H1 (cell line): ENCODE data around the gene CMIP. TPM values are rescaled to one million over a fixed set of nuclear protein-coding genes. Genes with fewer than 3 reads are reported as not detected.

ENCODE experiments used
- CTCF ChIA-PET: fragments of 300-600 bp; sonication (Branson Sonifier 250); formaldehyde crosslinking; loops from one replicate; lab custom pipeline; 2021; ENCODE audit not compliant: partially characterized antibody; lab: Charles Lee
- POLR2A ChIA-PET: fragments of 300-600 bp; sonication (Branson Sonifier 250); formaldehyde crosslinking; loops from one replicate; lab custom pipeline; 2021; ENCODE audit warnings: inconsistent platforms; ENCODE audit not compliant: partially characterized antibody; lab: Charles Lee
- DNase-seq, 2 experiments: peaks; one replicate each; pipeline versions ENCODE4 v3.0.0 to v3.0.0-alpha.2; 2010 to 2022; ENCODE audit warnings: low spot score in 2 of 2, low read depth in 1 of 2, mixed read lengths in 1 of 2
- FAIRE-seq: peaks from 2 replicates; lab custom pipeline; 2011; peaks lifted over from hg19 to GRCh38; lab: Jason Lieb, UNC
- H2AFZ ChIP-seq: 2 replicates; pipeline ENCODE4 v1.8.1; 2012; ENCODE audit warnings: low read length, inconsistent platforms
- H2AK5ac ChIP-seq: 2 replicates; pipeline ENCODE4 v1.6.1; 2013; ENCODE audit warnings: low read depth, low read length
- H2BK120ac ChIP-seq: replicated peaks from 2 replicates; pipeline ENCODE3; 2013; ENCODE audit warnings: low read depth, low read length, inconsistent platforms
- H2BK12ac ChIP-seq: 2 replicates; pipeline ENCODE4 v1.6.1; 2013; ENCODE audit warnings: low read depth, low read length
- H2BK15ac ChIP-seq: 2 replicates; pipeline ENCODE4 v1.6.1; 2013; ENCODE audit warnings: low read length
- H2BK20ac ChIP-seq: 2 replicates; pipeline ENCODE4 v1.6.1; 2013; ENCODE audit warnings: low read length
- H2BK5ac ChIP-seq: 2 replicates; pipeline ENCODE4 v1.6.1; 2013; ENCODE audit warnings: low read depth, low read length
- H3K14ac ChIP-seq: 2 replicates; pipeline ENCODE4 v1.6.1; 2013; ENCODE audit warnings: inconsistent platforms; ENCODE audit not compliant: insufficient read length
- H3K18ac ChIP-seq: 2 replicates; pipeline ENCODE4 v1.6.1; 2013; ENCODE audit warnings: low read length; ENCODE audit errors: extremely low read depth
- H3K23ac ChIP-seq: 2 replicates; pipeline ENCODE4 v1.6.1; 2013; ENCODE audit warnings: inconsistent platforms; ENCODE audit not compliant: insufficient read length
- H3K23me2 ChIP-seq: 2 replicates; pipeline ENCODE4 v1.6.1; 2013; ENCODE audit warnings: low read depth, low read length
- H3K27ac ChIP-seq: 2 replicates; pipeline ENCODE4 v1.6.1; 2011; ENCODE audit warnings: low read depth, low read length, inconsistent platforms
- H3K27me3 ChIP-seq, 4 experiments: replicated peaks in 1 of 4; 1 replicate in 1 of 4; 2 replicates in 3 of 4; pipeline versions ENCODE4 v1.6.1 to v1.8.1; 2011 to 2013; ENCODE audit warnings: low read length in 3 of 4, mild to moderate bottlenecking in 3 of 4, inconsistent platforms in 2 of 4, mixed read lengths in 2 of 4, moderate library complexity in 1 of 4; ENCODE audit not compliant: control insufficient read depth in 3 of 4, insufficient read depth in 3 of 4; ENCODE audit errors: extremely low read depth in 1 of 4
- H3K36me3 ChIP-seq, 4 experiments: 2 replicates each; pipeline versions ENCODE4 v1.6.1 to v1.8.1; 2011 to 2013; ENCODE audit warnings: mild to moderate bottlenecking in 4 of 4, low read length in 3 of 4, moderate library complexity in 2 of 4, control low read depth in 1 of 4, inconsistent platforms in 1 of 4; ENCODE audit not compliant: insufficient read depth in 4 of 4, control insufficient read depth in 2 of 4
- H3K4ac ChIP-seq: replicated peaks from 2 replicates; pipeline ENCODE3; 2013; ENCODE audit warnings: low read length, low read depth, mixed read lengths, inconsistent platforms; ENCODE audit not compliant: insufficient read length
- H3K4me1 ChIP-seq, 4 experiments: replicated peaks in 1 of 4; 1 replicate in 1 of 4; 2 replicates in 3 of 4; pipeline versions ENCODE4 v1.6.1 to v1.8.1; 2011 to 2013; ENCODE audit warnings: low read length in 3 of 4, inconsistent platforms in 2 of 4, mixed read lengths in 1 of 4; ENCODE audit not compliant: insufficient read depth in 4 of 4, control insufficient read depth in 3 of 4
- H3K4me2 ChIP-seq, 2 experiments: 2 replicates each; pipeline versions ENCODE4 v1.6.1 to v1.8.1; 2011 to 2013; ENCODE audit warnings: low read depth in 2 of 2, low read length in 2 of 2, control low read depth in 1 of 2, inconsistent platforms in 1 of 2, mild to moderate bottlenecking in 1 of 2; ENCODE audit not compliant: insufficient read depth in 1 of 2
- H3K4me3 ChIP-seq, 4 experiments: fragments of 200-600, 300-600 bp in 1 of 4; sonication (generic), shearing (Covaris generic), sonication (Bioruptor Twin) in 1 of 4; 2 replicates each; pipeline versions ENCODE4 v1.5.1 to v1.8.1; 2011 to 2016; ENCODE audit warnings: low read length in 4 of 4, low read depth in 3 of 4, control low read depth in 2 of 4, inconsistent platforms in 2 of 4, mild to moderate bottlenecking in 2 of 4, mixed read lengths in 1 of 4, moderate library complexity in 1 of 4; ENCODE audit not compliant: insufficient read depth in 2 of 4; ENCODE audit errors: extremely low read depth in 1 of 4
- H3K56ac ChIP-seq: replicated peaks from 2 replicates; pipeline ENCODE3; 2013; ENCODE audit warnings: low read depth, mild to moderate bottlenecking, mixed read lengths, low read length, inconsistent platforms; ENCODE audit not compliant: insufficient read length
- H3K79me1 ChIP-seq: 2 replicates; pipeline ENCODE4 v1.6.1; 2013; ENCODE audit warnings: low read depth, low read length, control low read depth
- H3K79me2 ChIP-seq, 2 experiments: 2 replicates each; pipeline versions ENCODE4 v1.6.1 to v1.8.1; 2012 to 2013; ENCODE audit warnings: low read length in 2 of 2, mild to moderate bottlenecking in 2 of 2, inconsistent platforms in 1 of 2; ENCODE audit not compliant: insufficient read depth in 2 of 2, control insufficient read depth in 1 of 2
- H3K9ac ChIP-seq, 4 experiments: replicated peaks in 1 of 4; 1 replicate in 1 of 4; 2 replicates in 3 of 4; pipeline versions ENCODE4 v1.6.1 to v1.8.1; 2011 to 2013; ENCODE audit warnings: low read depth in 3 of 4, low read length in 3 of 4, control low read depth in 2 of 4, mild to moderate bottlenecking in 2 of 4, moderate library complexity in 2 of 4, inconsistent platforms in 1 of 4; ENCODE audit errors: extremely low read depth in 1 of 4
- H3K9me3 ChIP-seq, 2 experiments: 2 replicates each; pipeline versions ENCODE4 v1.6.1 to v1.8.1; 2012 to 2013; ENCODE audit warnings: mild to moderate bottlenecking in 2 of 2, moderate library complexity in 2 of 2, control low read depth in 1 of 2, inconsistent platforms in 1 of 2, low read depth in 1 of 2, low read length in 1 of 2, mixed read lengths in 1 of 2; ENCODE audit not compliant: insufficient read depth in 2 of 2
- H4K20me1 ChIP-seq, 2 experiments: replicated peaks in 1 of 2; 2 replicates each; pipeline versions ENCODE3 to v1.8.1; 2011 to 2013; ENCODE audit warnings: inconsistent platforms in 2 of 2, low read length in 2 of 2, mild to moderate bottlenecking in 1 of 2; ENCODE audit not compliant: insufficient read depth in 2 of 2, control insufficient read depth in 1 of 2
- H4K5ac ChIP-seq: 2 replicates; pipeline ENCODE4 v1.6.1; 2013; ENCODE audit warnings: low read length, low read depth, mixed read lengths, inconsistent platforms; ENCODE audit not compliant: insufficient read length
- H4K8ac ChIP-seq: 2 replicates; pipeline ENCODE4 v1.8.0; 2013; ENCODE audit warnings: mild to moderate bottlenecking, moderate library complexity, low read length, inconsistent platforms; ENCODE audit not compliant: insufficient read depth; ENCODE audit errors: extremely low read depth
- H4K91ac ChIP-seq: replicated peaks from 2 replicates; pipeline ENCODE3; 2013; ENCODE audit warnings: low read length, mixed read lengths, inconsistent platforms; ENCODE audit not compliant: insufficient read length
- CHD2 ChIP-seq: IDR thresholded peaks from 2 replicates; pipeline ENCODE4 v1.6.1; 2012; ENCODE audit warnings: low read length, improper control_type of control experiment
- EZH2 ChIP-seq: fragments of 200-600 bp; sonication (generic); IDR thresholded peaks from 2 replicates; pipeline ENCODE4 v1.7.1; 2012; ENCODE audit warnings: low read depth, mild to moderate bottlenecking, moderate library complexity, low read length, inconsistent platforms; ENCODE audit not compliant: severe bottlenecking
- HDAC2 ChIP-seq, 2 experiments: fragments of 300-600 bp in 1 of 2; sonication (generic) in 1 of 2; IDR thresholded peaks; 2 replicates each; pipeline ENCODE4 v1.6.1; 2011 to 2012; ENCODE audit warnings: low read depth in 2 of 2, low read length in 2 of 2, mild to moderate bottlenecking in 2 of 2, moderate library complexity in 2 of 2, borderline replicate concordance in 1 of 2, inconsistent platforms in 1 of 2
- KDM1A ChIP-seq: fragments of 200-600, 300-600 bp; sonication (generic); IDR thresholded peaks from 2 replicates; pipeline ENCODE4 v1.7.1; 2016; ENCODE audit warnings: mild to moderate bottlenecking, low read length, borderline replicate concordance
- KDM4A ChIP-seq: IDR thresholded peaks from one replicate; pipeline ENCODE4 v1.7.1; 2012; ENCODE audit warnings: low read depth, mild to moderate bottlenecking, moderate library complexity, low read length, inconsistent platforms; ENCODE audit not compliant: severe bottlenecking
- KDM5A ChIP-seq: fragments of 200-600 bp; IDR thresholded peaks from 2 replicates; pipeline ENCODE4 v1.7.1; 2012; ENCODE audit warnings: mild to moderate bottlenecking, low read length, inconsistent platforms, mixed read lengths
- RXRA ChIP-seq: IDR thresholded peaks from 2 replicates; pipeline ENCODE4 v1.6.1; 2011; ENCODE audit warnings: low read depth, mild to moderate bottlenecking, low read length, moderate library complexity; ENCODE audit not compliant: insufficient read depth
- SAP30 ChIP-seq: fragments of 300-600 bp; sonication (generic); IDR thresholded peaks from 2 replicates; pipeline ENCODE4 v1.7.1; 2012; ENCODE audit warnings: low read length, moderate library complexity, mild to moderate bottlenecking, inconsistent platforms; ENCODE audit not compliant: insufficient read depth, insufficient replicate concordance
- SIN3A ChIP-seq, 2 experiments: IDR thresholded peaks in 1 of 2; conservative IDR thresholded peaks in 1 of 2; 2 replicates each; pipeline ENCODE4 v1.6.1; 2011 to 2012; ENCODE audit warnings: low read length in 2 of 2, improper control_type of control experiment in 1 of 2, low read depth in 1 of 2, mild to moderate bottlenecking in 1 of 2
- SP4 ChIP-seq: IDR thresholded peaks from 2 replicates; pipeline ENCODE4 v1.6.1; 2012; ENCODE audit warnings: low read length, inconsistent platforms
- TAF7 ChIP-seq: optimal IDR thresholded peaks from 2 replicates; pipeline ENCODE3; 2011; ENCODE audit warnings: low read depth, mild to moderate bottlenecking, inconsistent platforms, low read length, moderate library complexity, borderline replicate concordance
- TBP ChIP-seq: IDR thresholded peaks from 2 replicates; pipeline ENCODE4 v1.6.1; 2011; ENCODE audit warnings: low read depth, low read length, improper control_type of control experiment
- TEAD4 ChIP-seq: IDR thresholded peaks from 2 replicates; pipeline ENCODE4 v1.6.1; 2012; ENCODE audit warnings: low read depth, low read length, inconsistent platforms, mixed read lengths
- WGBS, 2 experiments: shearing (Covaris generic) in 1 of 2; methylation state at CpG; one replicate each; pipeline versions ENCODE4 v1.1.6 to v1.1.7; 2013 to 2015; ENCODE audit warnings: low lambda C conversion rate in 2 of 2, mixed read lengths in 2 of 2, inconsistent platforms in 1 of 2, low coverage in 1 of 2, missing lambda C conversion rate in 1 of 2; ENCODE audit not compliant: insufficient replicate concordance in 2 of 2, insufficient coverage in 1 of 2, insufficient read length in 1 of 2; ENCODE audit errors: extremely low coverage in 1 of 2, missing lambda C conversion rate in 1 of 2; 5-methylcytosine and 5-hydroxymethylcytosine counted together
- polyA plus RNA-seq, 7 experiments: library from polyadenylated mRNA; depleted of rRNA in 3 of 7; stranded (reverse) in 5 of 7; unstranded in 2 of 7; fragments of >200 nt in 5 of 7; fragments of 200-250 nt in 2 of 7; gene quantifications; 1 replicate in 5 of 7; 2 replicates in 1 of 7; 4 replicates in 1 of 7; pipeline versions ENCODE4 v1.2.1 to v1.2.3, GENCODE V29; 2011 to 2013; ENCODE audit warnings: missing spikeins in 2 of 7, mixed read lengths in 2 of 7
- total RNA-seq: library from RNA; stranded (reverse); fragmentation: NEBNext Ultra II Directional; extraction: Animal tissue kit (Norgen Biotek cat#: 25700); gene quantifications from 2 replicates; pipeline ENCODE4 v1.2.1, GENCODE V29; 2021

CMIP gene
- total and polyA plus RNA-seq, 2 of the 8 experiments (the other 6 are each of a cell fraction or from before 2014, with no cell fraction given) = 7.9 to 53.2 TPM

DNA sequence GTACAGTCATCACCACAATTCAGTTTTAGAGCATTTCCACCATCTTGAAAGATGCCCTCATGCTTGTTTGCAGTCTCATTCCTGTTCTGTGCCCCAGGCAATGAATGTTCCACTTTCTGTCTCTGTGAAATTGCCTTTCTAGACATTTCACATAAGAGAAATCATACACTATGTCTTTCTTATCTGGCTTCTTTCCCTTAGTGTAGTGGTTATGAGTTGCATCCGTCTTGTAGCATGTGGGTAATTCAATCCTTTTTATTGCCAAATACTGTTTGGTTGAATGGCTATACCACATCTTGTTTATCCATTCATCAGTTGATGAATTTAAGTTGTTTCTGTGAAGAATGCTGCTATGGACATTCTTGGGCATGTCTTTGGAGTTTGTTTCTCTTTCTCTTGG, 202.0 kb downstream of the CMIP start:
- DNase-seq (no peak), FAIRE-seq (no peak)
- ChIA-PET POLR2A (interaction anchor here (1.6 kb wide), 1 partner anchor 14 kb away, joined by 4 read pairs; no protein-coding TSS in a partner anchor), CTCF (interaction anchor here (1.8 kb wide), 1 partner anchor 13 kb away, joined by 7 read pairs; no protein-coding TSS in a partner anchor)
- Histone ChIP-seq H3K23ac (no peak overlapping the region), H3K4ac (no peak overlapping the region), H2BK15ac (no peak overlapping the region), H3K4me2 (no peak overlapping the region), H2AK5ac (no peak overlapping the region), H3K18ac (no peak overlapping the region), H2AFZ (no peak overlapping the region), H3K79me1 (peaks cover 9% of the 10 kb centered on the region), H3K4me1 (peaks cover 3 to 16% (median 8%) of the 10 kb centered on the region in 4 experiments; a peak in 5 of 7 replicates), H3K23me2 (peaks cover 5% of the 10 kb centered on the region; the same call in 1 of the 2 replicates), H4K5ac (no peak overlapping the region), H2BK20ac (no peak overlapping the region), H2BK5ac (no peak overlapping the region), H4K91ac (no peak overlapping the region), H3K9me3 (no peaks in the 10 kb centered on the region), H3K56ac (no peak overlapping the region), H4K20me1 (peaks cover 8 to 27% of the 10 kb centered on the region in 2 experiments), H3K14ac (no peak overlapping the region), H3K27ac (no peak overlapping the region), H3K79me2 (peaks cover 0 to 40% of the 10 kb centered on the region in 2 experiments; a peak in 2 of 4 replicates), H3K4me3 (no peak overlapping the region), H2BK12ac (no peak overlapping the region), H2BK120ac (no peak overlapping the region), H3K36me3 (no peaks in the 10 kb centered on the region), H3K9ac (no peak overlapping the region), H3K27me3 (no peaks in the 10 kb centered on the region; a peak in 1 of 7 replicates), H4K8ac (no peak overlapping the region)
- 96% methylated on average over 1 of the region's 1 CpG; no CpG with 5 or more reads in 1 of the 2 experiments for WGBS, 2 experiments
- TF ChIP-seq SP4 (no peak), RXRA (no peak), HDAC2 (IDR thresholded peaks at IDR 0.05; ENCODE audit: borderline replicate concordance in 1 of 2, low read depth in 2 of 2, low read length in 2 of 2) (no peak), TBP (no peak), KDM4A (no peak), CHD2 (no peak), SAP30 (no peak), EZH2 (no peak), KDM5A (no peak), TEAD4 (no peak), KDM1A (no peak), TAF7 (no peak), SIN3A (conservative IDR thresholded peaks at IDR 0.05 in 1 of 2, IDR thresholded peaks at IDR 0.05 in 1 of 2; ENCODE audit: low read depth in 1 of 2, low read length in 2 of 2) (no peak)
